Endometrium (tissue), 2 donors: ENCODE measurements around the gene MICAL2.

Experiments
- FAIRE-seq: peaks from 2 replicates; lab custom pipeline; 2012; peaks lifted over from hg19 to GRCh38; lab: Jason Lieb, UNC
- donor health status: control.
- donor health status: control.

MICAL2 gene

GRCh38 chr11:12211331-12212065, 101.1 kb downstream of the MICAL2 start:
- no peak for FAIRE-seq

- FAIRE-seq: no peak
Observed at GRCh38 chr11:12212174-12212820, 101.9 kb downstream of the MICAL2 start.

GRCh38 chr11:12212821-12213185, 102.4 kb downstream of the MICAL2 start:
- FAIRE-seq: no peak

- no peak for FAIRE-seq
Observed at GRCh38 chr11:12213883-12214282, 103.5 kb downstream of the MICAL2 start.

GRCh38 chr11:12214751-12215150, 104.4 kb downstream of the MICAL2 start:
- FAIRE-seq: no peak

- FAIRE-seq: no peak
Observed at GRCh38 chr11:12215181-12215593, 104.8 kb downstream of the MICAL2 start.

- no peak for FAIRE-seq
Observed at GRCh38 chr11:12216041-12216451, 105.7 kb downstream of the MICAL2 start.

- no peak for FAIRE-seq
Observed at GRCh38 chr11:12216671-12217374, 106.4 kb downstream of the MICAL2 start.

GRCh38 chr11:12217879-12218278, 107.5 kb downstream of the MICAL2 start:
- FAIRE-seq: no peak

- FAIRE-seq: no peak
Observed at GRCh38 chr11:12218909-12219308, 108.5 kb downstream of the MICAL2 start.

- no peak for FAIRE-seq
Observed at GRCh38 chr11:12219757-12220156, 109.4 kb downstream of the MICAL2 start.

GRCh38 chr11:12220305-12220704, 109.9 kb downstream of the MICAL2 start:
- FAIRE-seq: no peak

GRCh38 chr11:12221051-12221535, 110.7 kb downstream of the MICAL2 start:
- no peak for FAIRE-seq

- FAIRE-seq: no peak
Observed at GRCh38 chr11:12222055-12222792, 111.8 kb downstream of the MICAL2 start.

- FAIRE-seq: no peak
Observed at GRCh38 chr11:12223771-12224536, 113.6 kb downstream of the MICAL2 start.

GRCh38 chr11:12224537-12224893, 114.1 kb downstream of the MICAL2 start:
- no peak for FAIRE-seq

- FAIRE-seq: no peak
Observed at GRCh38 chr11:12225046-12225739, 114.8 kb downstream of the MICAL2 start.

GRCh38 chr11:12226093-12226492, 115.7 kb downstream of the MICAL2 start:
- FAIRE-seq: no peak

- no peak for FAIRE-seq
Observed at GRCh38 chr11:12229450-12230229, 119.2 kb downstream of the MICAL2 start.

- FAIRE-seq: no peak
Observed at GRCh38 chr11:12232160-12232559, 121.8 kb downstream of the MICAL2 start.
